Keratinocyte (primary cell): Measurements from ENCODE around the gene PIK3C3. TPM values are rescaled to one million over a fixed set of nuclear protein-coding genes. Genes with fewer than 3 reads are reported as not detected.

ENCODE experiments used
- DNase-seq: peaks from one replicate; pipeline ENCODE4 v3.0.0-alpha.2; 2011; ENCODE audit warnings: low read depth, missing footprints, low spot score
- FAIRE-seq: peaks from 2 replicates; lab custom pipeline; 2011; peaks lifted over from hg19 to GRCh38; lab: Jason Lieb, UNC
- H2AFZ ChIP-seq: 2 replicates; pipeline ENCODE4 v1.6.0; 2012; ENCODE audit warnings: low read length, control low read depth, inconsistent platforms; ENCODE audit not compliant: control insufficient read depth
- H3K27ac ChIP-seq: 2 replicates; pipeline ENCODE4 v1.5.1; 2011; ENCODE audit warnings: low read length; ENCODE audit not compliant: control insufficient read depth, insufficient read depth
- H3K27me3 ChIP-seq: 3 replicates; pipeline ENCODE4 v1.6.0; 2011; ENCODE audit warnings: low read length; ENCODE audit not compliant: control insufficient read depth, insufficient read depth; ENCODE audit errors: extremely low read depth
- H3K36me3 ChIP-seq, 2 experiments: 2 replicates in 1 of 2; 3 replicates in 1 of 2; pipeline ENCODE4 v1.5.1; 2011; ENCODE audit warnings: low read length in 2 of 2, mild to moderate bottlenecking in 1 of 2; ENCODE audit not compliant: control insufficient read depth in 2 of 2, insufficient read depth in 2 of 2; ENCODE audit errors: extremely low read depth in 1 of 2
- H3K4me1 ChIP-seq: 3 replicates; pipeline ENCODE4 v1.5.1; 2011; ENCODE audit warnings: low read length; ENCODE audit not compliant: control insufficient read depth, insufficient read depth; ENCODE audit errors: extremely low read depth
- H3K4me2 ChIP-seq: 3 replicates; pipeline ENCODE4 v1.6.0; 2011; ENCODE audit warnings: low read depth, low read length; ENCODE audit not compliant: control insufficient read depth, insufficient read depth; ENCODE audit errors: extremely low read depth
- H3K4me3 ChIP-seq, 3 experiments: fragments of 200-600 bp in 1 of 3; sonication (generic) in 1 of 3; 2 replicates in 2 of 3; 3 replicates in 1 of 3; pipeline ENCODE4 v1.5.1; 2011 to 2016; ENCODE audit warnings: low read length in 3 of 3, mild to moderate bottlenecking in 3 of 3, control low read depth in 2 of 3, inconsistent platforms in 1 of 3, low read depth in 1 of 3, mixed read lengths in 1 of 3, mixed run types in 1 of 3, moderate library complexity in 1 of 3; ENCODE audit not compliant: control insufficient read depth in 2 of 3, insufficient read depth in 2 of 3; ENCODE audit errors: extremely low read depth in 1 of 3
- H3K79me2 ChIP-seq: 2 replicates; pipeline ENCODE4 v1.6.0; 2012; ENCODE audit warnings: low read length; ENCODE audit not compliant: control insufficient read depth, insufficient read depth
- H3K9ac ChIP-seq: 3 replicates; pipeline ENCODE4 v1.6.0; 2011; ENCODE audit warnings: low read length; ENCODE audit not compliant: control insufficient read depth, insufficient read depth; ENCODE audit errors: extremely low read depth
- H3K9me1 ChIP-seq: 3 replicates; pipeline ENCODE4 v1.6.0; 2011; ENCODE audit warnings: low read length; ENCODE audit not compliant: control insufficient read depth, insufficient read depth; ENCODE audit errors: extremely low read depth
- H3K9me3 ChIP-seq: 2 replicates; pipeline ENCODE4 v1.5.1; 2012; ENCODE audit warnings: low read depth, low read length; ENCODE audit not compliant: control insufficient read depth
- H4K20me1 ChIP-seq: 3 replicates; pipeline ENCODE4 v1.6.0; 2011; ENCODE audit warnings: low read length; ENCODE audit not compliant: control insufficient read depth, insufficient read depth; ENCODE audit errors: extremely low read depth
- CTCF ChIP-seq, 3 experiments: IDR thresholded peaks in 1 of 3; conservative IDR thresholded peaks in 1 of 3; optimal IDR thresholded peaks in 1 of 3; 2 replicates in 2 of 3; 3 replicates in 1 of 3; pipeline versions ENCODE3 to v1.5.1; 2011; ENCODE audit warnings: low read length in 3 of 3, mild to moderate bottlenecking in 3 of 3, moderate library complexity in 2 of 3, control low read depth in 1 of 3, inconsistent platforms in 1 of 3; ENCODE audit not compliant: insufficient read depth in 2 of 3; ENCODE audit errors: extremely low read depth in 1 of 3
- EZH2 ChIP-seq: IDR thresholded peaks from one replicate; pipeline ENCODE4 v1.6.1; 2012; ENCODE audit warnings: inconsistent platforms, mild to moderate bottlenecking, low read length, moderate library complexity
- dilution Hi-C: fragments of 300-500 bp; cut with MboI; formaldehyde crosslinking; loops from one replicate; pipeline ENCODE4 v1.7.0; 2020; ENCODE audit warnings: low sequenced_read_pairs; ENCODE audit not compliant: extremely low pct_ligation_motif_present
- polyA plus RNA-seq, 5 experiments: library from polyadenylated mRNA; depleted of rRNA in 3 of 5; stranded (reverse) in 3 of 5; stranded (forward) in 1 of 5; unstranded in 1 of 5; fragments of >200 nt; gene quantifications; 1 replicate in 1 of 5; 2 replicates in 3 of 5; 3 replicates in 1 of 5; pipeline versions ENCODE4 v1.2.1 to v1.2.3, GENCODE V29; 2011 to 2012; ENCODE audit warnings: missing spikeins in 2 of 5, low read depth in 1 of 5, low replicate concordance in 1 of 5

The PIK3C3 gene
- polyA plus RNA-seq, 1 donor (not counting 4 experiments of a cell fraction or from before 2014, with no cell fraction given), result 65.0 TPM

GRCh38 chr18:41948544-41949110, 6.4 kb upstream of the PIK3C3 start:
- TF ChIP-seq EZH2, result no peak
- no peak for TF ChIP-seq CTCF (optimal IDR thresholded peaks at IDR 0.05 in 1 of 3, IDR thresholded peaks at IDR 0.05 in 1 of 3, conservative IDR thresholded peaks at IDR 0.05 in 1 of 3; ENCODE audit: extremely low read depth in 1 of 3, insufficient read depth in 2 of 3, low read length in 3 of 3)
- no peaks in the 10 kb centered on the region for H3K4me1 ChIP-seq
- no peaks in the 10 kb centered on the region for H3K36me3 ChIP-seq
- H3K27ac ChIP-seq, result no peak overlapping the region
- FAIRE-seq (no peak), DNase-seq (no peak)
- no peaks in the 10 kb centered on the region for H3K9me3 ChIP-seq
- H3K9ac ChIP-seq, result no peak overlapping the region
- peaks cover 3% of the 10 kb centered on the region for H3K27me3 ChIP-seq
- H4K20me1 ChIP-seq, result no peaks in the 10 kb centered on the region
- H2AFZ ChIP-seq, result no peak overlapping the region
- dilution Hi-C loops, result no loop called here
- H3K4me3 ChIP-seq, result no peak overlapping the region
- no peak overlapping the region for H3K4me2 ChIP-seq
- no peaks in the 10 kb centered on the region for H3K79me2 ChIP-seq
- no peaks in the 10 kb centered on the region for H3K9me1 ChIP-seq

GRCh38 chr18:41949206-41949920, 5.7 kb upstream of the PIK3C3 start:
- DNase-seq (no peak), FAIRE-seq (no peak)
- H3K79me2 ChIP-seq, result no peaks in the 10 kb centered on the region
- TF ChIP-seq CTCF (optimal IDR thresholded peaks at IDR 0.05 in 1 of 3, IDR thresholded peaks at IDR 0.05 in 1 of 3, conservative IDR thresholded peaks at IDR 0.05 in 1 of 3; ENCODE audit: extremely low read depth in 1 of 3, insufficient read depth in 2 of 3, low read length in 3 of 3) (no peak), EZH2 (no peak)
- H3K27me3 ChIP-seq, result peaks cover 3% of the 10 kb centered on the region
- dilution Hi-C loops, result no loop called here
- H3K9me1 ChIP-seq, result no peaks in the 10 kb centered on the region
- H2AFZ ChIP-seq, result no peak overlapping the region
- no peaks in the 10 kb centered on the region for H3K9me3 ChIP-seq
- no peak overlapping the region for H3K4me2 ChIP-seq
- H3K4me1 ChIP-seq, result no peaks in the 10 kb centered on the region
- H3K4me3 ChIP-seq, result no peak overlapping the region
- no peaks in the 10 kb centered on the region for H4K20me1 ChIP-seq
- no peak overlapping the region for H3K27ac ChIP-seq
- H3K36me3 ChIP-seq, result no peaks in the 10 kb centered on the region
- no peak overlapping the region for H3K9ac ChIP-seq
